HEK293 (cell line): Measurements from ENCODE around the gene SYT2.

Source experiments
- GFI1B ChIP-seq: fragments of 450-650 bp; formaldehyde crosslinking; IDR thresholded peaks from 2 replicates; pipeline ENCODE4 v1.5.1; 2016; ENCODE audit warnings: missing biosample characterization, missing genetic modification characterization
- GLI4 ChIP-seq: fragments of 450-650 bp; formaldehyde crosslinking; IDR thresholded peaks from 2 replicates; pipeline ENCODE4 v1.5.1; 2016; ENCODE audit warnings: missing biosample characterization, missing genetic modification characterization
- GLIS2 ChIP-seq: fragments of 450-650 bp; formaldehyde crosslinking; IDR thresholded peaks from 2 replicates; pipeline ENCODE4 v1.5.1; 2016; ENCODE audit warnings: missing biosample characterization, missing genetic modification characterization
- MEIS1 ChIP-seq: sonication (generic); formaldehyde crosslinking; IDR thresholded peaks from 2 replicates; pipeline ENCODE4 v1.8.1; 2022; ENCODE audit warnings: missing genetic modification reagents, mild to moderate bottlenecking, borderline replicate concordance
- SCRT1 ChIP-seq: fragments of 450-650 bp; formaldehyde crosslinking; IDR thresholded peaks from 2 replicates; pipeline ENCODE4 v1.5.1; 2016; ENCODE audit warnings: missing biosample characterization, missing genetic modification characterization, borderline replicate concordance
- ZBTB17 ChIP-seq: fragments of 450-650 bp; formaldehyde crosslinking; IDR thresholded peaks from 2 replicates; pipeline ENCODE4 v1.5.1; 2016; ENCODE audit warnings: missing biosample characterization, missing genetic modification characterization
- ZFP41 ChIP-seq: fragments of 450-650 bp; formaldehyde crosslinking; IDR thresholded peaks from 2 replicates; pipeline ENCODE4 v1.5.1; 2016; ENCODE audit warnings: missing biosample characterization, missing genetic modification characterization, borderline replicate concordance
- ZNF138 ChIP-seq: fragments of 450-650 bp; formaldehyde crosslinking; IDR thresholded peaks from 2 replicates; pipeline ENCODE4 v1.5.1; 2016; ENCODE audit warnings: missing biosample characterization, missing genetic modification characterization, borderline replicate concordance
- ZNF140 ChIP-seq: fragments of 450-650 bp; formaldehyde crosslinking; IDR thresholded peaks from 2 replicates; pipeline ENCODE4 v1.5.1; 2016; ENCODE audit warnings: missing biosample characterization, missing genetic modification characterization
- ZNF175 ChIP-seq: fragments of 450-650 bp; formaldehyde crosslinking; IDR thresholded peaks from 2 replicates; pipeline ENCODE4 v1.5.1; 2016; ENCODE audit warnings: missing biosample characterization, missing genetic modification characterization
- ZNF214 ChIP-seq: fragments of 450-650 bp; formaldehyde crosslinking; IDR thresholded peaks from 2 replicates; pipeline ENCODE4 v1.5.1; 2017; ENCODE audit warnings: missing biosample characterization, mild to moderate bottlenecking, missing genetic modification characterization, borderline replicate concordance
- ZNF24 ChIP-seq: fragments of 450-650 bp; formaldehyde crosslinking; IDR thresholded peaks from 2 replicates; pipeline ENCODE4 v1.5.1; 2016; ENCODE audit warnings: missing biosample characterization, missing genetic modification characterization
- ZNF292 ChIP-seq: fragments of 450-650 bp; formaldehyde crosslinking; IDR thresholded peaks from 2 replicates; pipeline ENCODE4 v1.5.1; 2016; ENCODE audit warnings: low read depth, missing biosample characterization, missing genetic modification characterization, borderline replicate concordance
- ZNF311 ChIP-seq: fragments of 450-650 bp; formaldehyde crosslinking; IDR thresholded peaks from 2 replicates; pipeline ENCODE4 v1.5.1; 2017; ENCODE audit warnings: missing biosample characterization, missing genetic modification characterization, borderline replicate concordance
- ZNF391 ChIP-seq: fragments of 450-650 bp; formaldehyde crosslinking; IDR thresholded peaks from 2 replicates; pipeline ENCODE4 v1.5.1; 2016; ENCODE audit warnings: low read depth, missing biosample characterization, missing genetic modification characterization, borderline replicate concordance
- ZNF404 ChIP-seq: fragments of 450-650 bp; formaldehyde crosslinking; IDR thresholded peaks from 2 replicates; pipeline ENCODE4 v1.5.1; 2017; ENCODE audit warnings: missing biosample characterization, missing genetic modification characterization
- ZNF48 ChIP-seq: fragments of 450-650 bp; formaldehyde crosslinking; IDR thresholded peaks from 2 replicates; pipeline ENCODE4 v1.5.1; 2016; ENCODE audit warnings: missing biosample characterization, missing genetic modification characterization
- ZNF514 ChIP-seq: fragments of 450-650 bp; formaldehyde crosslinking; IDR thresholded peaks from 2 replicates; pipeline ENCODE4 v1.5.1; 2016; ENCODE audit warnings: missing biosample characterization, missing genetic modification characterization
- ZNF544 ChIP-seq: fragments of 450-650 bp; formaldehyde crosslinking; IDR thresholded peaks from 2 replicates; pipeline ENCODE4 v1.5.0; 2017; ENCODE audit warnings: missing biosample characterization, missing genetic modification characterization
- ZNF548 ChIP-seq: fragments of 450-650 bp; formaldehyde crosslinking; IDR thresholded peaks from 2 replicates; pipeline ENCODE4 v1.5.1; 2016; ENCODE audit warnings: missing biosample characterization, missing genetic modification characterization
- ZNF549 ChIP-seq: fragments of 450-650 bp; IDR thresholded peaks from 2 replicates; pipeline ENCODE4 v1.5.1; 2018; ENCODE audit warnings: missing biosample characterization, missing genetic modification characterization, mild to moderate bottlenecking, inconsistent platforms, moderate library complexity
- ZNF596 ChIP-seq: fragments of 450-650 bp; IDR thresholded peaks from 2 replicates; pipeline ENCODE4 v1.5.0; 2018; ENCODE audit warnings: missing biosample characterization, mild to moderate bottlenecking, missing genetic modification characterization, moderate library complexity
- ZNF777 ChIP-seq: fragments of 450-650 bp; formaldehyde crosslinking; IDR thresholded peaks from 2 replicates; pipeline ENCODE4 v1.5.1; 2017; ENCODE audit warnings: missing biosample characterization, missing genetic modification characterization, borderline replicate concordance
- TF ChIP-seq, protein P1 (sequence below): fragments of 450-650 bp; formaldehyde crosslinking; IDR thresholded peaks from 2 replicates; pipeline ENCODE4 v1.5.1; 2017; ENCODE audit warnings: missing biosample characterization, mild to moderate bottlenecking, missing genetic modification characterization, moderate library complexity
- TF ChIP-seq, protein P2 (sequence below): fragments of 450-650 bp; formaldehyde crosslinking; IDR thresholded peaks from 2 replicates; pipeline ENCODE4 v1.5.1; 2016; ENCODE audit warnings: missing biosample characterization, missing genetic modification characterization, low read depth
- TF ChIP-seq, protein P3 (sequence below): fragments of 450-650 bp; formaldehyde crosslinking; IDR thresholded peaks from 2 replicates; pipeline ENCODE4 v1.5.0; 2017; ENCODE audit warnings: missing biosample characterization, missing genetic modification characterization, borderline replicate concordance
- TF ChIP-seq, protein P4 (sequence below): fragments of 450-650 bp; IDR thresholded peaks from 2 replicates; pipeline ENCODE4 v1.5.1; 2018; ENCODE audit warnings: missing biosample characterization, mild to moderate bottlenecking, missing genetic modification characterization
- TF ChIP-seq, protein P5 (sequence below): fragments of 450-650 bp; formaldehyde crosslinking; IDR thresholded peaks from 2 replicates; pipeline ENCODE4; 2016; ENCODE audit warnings: missing biosample characterization, missing genetic modification characterization
- TF ChIP-seq, protein P6 (sequence below): fragments of 450-650 bp; formaldehyde crosslinking; IDR thresholded peaks from 2 replicates; pipeline ENCODE4 v1.5.1; 2017; ENCODE audit warnings: missing biosample characterization, missing genetic modification characterization
- TF ChIP-seq, protein P7 (sequence below): sonication (generic); formaldehyde crosslinking; IDR thresholded peaks from 2 replicates; pipeline ENCODE4 v1.8.1; 2022; ENCODE audit warnings: mild to moderate bottlenecking, moderate library complexity, missing genetic modification reagents

SYT2 gene

DNA sequence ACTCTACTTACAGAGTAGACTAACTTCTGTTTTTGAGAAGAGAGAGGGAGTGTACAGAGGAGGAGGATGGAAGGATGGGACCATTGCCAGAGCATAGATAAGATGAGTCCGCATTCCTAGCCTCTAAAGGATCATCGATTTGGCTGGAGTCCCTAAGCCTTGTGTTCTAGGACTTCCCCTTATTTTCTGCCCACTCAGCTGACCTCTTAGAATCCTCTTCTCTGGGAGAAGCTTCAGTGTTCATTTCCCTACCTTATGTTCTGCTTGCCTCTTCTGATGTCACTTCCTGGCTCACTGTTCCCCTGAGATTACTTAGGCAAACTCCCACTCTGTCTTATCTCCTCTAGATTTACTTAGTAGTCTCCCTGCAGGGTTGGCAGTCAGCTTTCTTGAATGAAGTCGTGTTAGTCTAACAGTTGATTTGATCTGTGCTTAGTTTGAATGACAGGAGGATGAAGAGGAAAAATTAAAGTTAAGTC lies 156.7 kb downstream of the SYT2 start (continued):
- TF ChIP-seq GFI1B (tag by site-specific recombination) (no peak), ZNF175 (tag by site-specific recombination) (no peak), ZNF292 (tag by site-specific recombination) (no peak), ZNF48 (tag by site-specific recombination) (no peak), ZNF311 (tag by site-specific recombination) (no peak), GLI4 (tag by site-specific recombination) (no peak), MEIS1 (CRISPR knock-in tag) (no peak), ZNF549 (no peak), ZNF777 (no peak), ZFP41 (tag by site-specific recombination) (no peak), ZNF548 (no peak), SCRT1 (tag by site-specific recombination) (0 out of 2 replicates have a peak, but pooled peaks have one; percentile 13), ZNF138 (tag by site-specific recombination) (no peak), ZNF544 (tag by site-specific recombination) (no peak), ZNF596 (tag by site-specific recombination) (no peak), ZNF391 (tag by site-specific recombination) (no peak), ZNF214 (tag by site-specific recombination) (no peak), GLIS2 (tag by site-specific recombination) (no peak), ZNF24 (tag by site-specific recombination) (peak; percentile 61; the same call in 1 of the 2 replicates), ZBTB17 (tag by site-specific recombination) (peak; percentile 82), ZNF140 (tag by site-specific recombination) (no peak), ZNF514 (tag by site-specific recombination) (no peak), ZNF404 (no peak)
- TF ChIP-seq, protein P1, sequence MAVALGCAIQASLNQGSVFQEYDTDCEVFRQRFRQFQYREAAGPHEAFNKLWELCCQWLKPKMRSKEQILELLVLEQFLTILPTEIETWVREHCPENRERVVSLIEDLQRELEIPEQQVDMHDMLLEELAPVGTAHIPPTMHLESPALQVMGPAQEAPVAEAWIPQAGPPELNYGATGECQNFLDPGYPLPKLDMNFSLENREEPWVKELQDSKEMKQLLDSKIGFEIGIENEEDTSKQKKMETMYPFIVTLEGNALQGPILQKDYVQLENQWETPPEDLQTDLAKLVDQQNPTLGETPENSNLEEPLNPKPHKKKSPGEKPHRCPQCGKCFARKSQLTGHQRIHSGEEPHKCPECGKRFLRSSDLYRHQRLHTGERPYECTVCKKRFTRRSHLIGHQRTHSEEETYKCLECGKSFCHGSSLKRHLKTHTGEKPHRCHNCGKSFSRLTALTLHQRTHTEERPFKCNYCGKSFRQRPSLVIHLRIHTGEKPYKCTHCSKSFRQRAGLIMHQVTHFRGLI (tag by site-specific recombination), result no peak
- TF ChIP-seq, protein P2, sequence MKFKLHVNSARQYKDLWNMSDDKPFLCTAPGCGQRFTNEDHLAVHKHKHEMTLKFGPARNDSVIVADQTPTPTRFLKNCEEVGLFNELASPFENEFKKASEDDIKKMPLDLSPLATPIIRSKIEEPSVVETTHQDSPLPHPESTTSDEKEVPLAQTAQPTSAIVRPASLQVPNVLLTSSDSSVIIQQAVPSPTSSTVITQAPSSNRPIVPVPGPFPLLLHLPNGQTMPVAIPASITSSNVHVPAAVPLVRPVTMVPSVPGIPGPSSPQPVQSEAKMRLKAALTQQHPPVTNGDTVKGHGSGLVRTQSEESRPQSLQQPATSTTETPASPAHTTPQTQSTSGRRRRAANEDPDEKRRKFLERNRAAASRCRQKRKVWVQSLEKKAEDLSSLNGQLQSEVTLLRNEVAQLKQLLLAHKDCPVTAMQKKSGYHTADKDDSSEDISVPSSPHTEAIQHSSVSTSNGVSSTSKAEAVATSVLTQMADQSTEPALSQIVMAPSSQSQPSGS, result peak; percentile 67
- TF ChIP-seq, protein P3, sequence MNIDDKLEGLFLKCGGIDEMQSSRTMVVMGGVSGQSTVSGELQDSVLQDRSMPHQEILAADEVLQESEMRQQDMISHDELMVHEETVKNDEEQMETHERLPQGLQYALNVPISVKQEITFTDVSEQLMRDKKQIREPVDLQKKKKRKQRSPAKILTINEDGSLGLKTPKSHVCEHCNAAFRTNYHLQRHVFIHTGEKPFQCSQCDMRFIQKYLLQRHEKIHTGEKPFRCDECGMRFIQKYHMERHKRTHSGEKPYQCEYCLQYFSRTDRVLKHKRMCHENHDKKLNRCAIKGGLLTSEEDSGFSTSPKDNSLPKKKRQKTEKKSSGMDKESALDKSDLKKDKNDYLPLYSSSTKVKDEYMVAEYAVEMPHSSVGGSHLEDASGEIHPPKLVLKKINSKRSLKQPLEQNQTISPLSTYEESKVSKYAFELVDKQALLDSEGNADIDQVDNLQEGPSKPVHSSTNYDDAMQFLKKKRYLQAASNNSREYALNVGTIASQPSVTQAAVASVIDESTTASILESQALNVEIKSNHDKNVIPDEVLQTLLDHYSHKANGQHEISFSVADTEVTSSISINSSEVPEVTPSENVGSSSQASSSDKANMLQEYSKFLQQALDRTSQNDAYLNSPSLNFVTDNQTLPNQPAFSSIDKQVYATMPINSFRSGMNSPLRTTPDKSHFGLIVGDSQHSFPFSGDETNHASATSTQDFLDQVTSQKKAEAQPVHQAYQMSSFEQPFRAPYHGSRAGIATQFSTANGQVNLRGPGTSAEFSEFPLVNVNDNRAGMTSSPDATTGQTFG (tag by site-specific recombination), result no peak
- TF ChIP-seq, protein P4, sequence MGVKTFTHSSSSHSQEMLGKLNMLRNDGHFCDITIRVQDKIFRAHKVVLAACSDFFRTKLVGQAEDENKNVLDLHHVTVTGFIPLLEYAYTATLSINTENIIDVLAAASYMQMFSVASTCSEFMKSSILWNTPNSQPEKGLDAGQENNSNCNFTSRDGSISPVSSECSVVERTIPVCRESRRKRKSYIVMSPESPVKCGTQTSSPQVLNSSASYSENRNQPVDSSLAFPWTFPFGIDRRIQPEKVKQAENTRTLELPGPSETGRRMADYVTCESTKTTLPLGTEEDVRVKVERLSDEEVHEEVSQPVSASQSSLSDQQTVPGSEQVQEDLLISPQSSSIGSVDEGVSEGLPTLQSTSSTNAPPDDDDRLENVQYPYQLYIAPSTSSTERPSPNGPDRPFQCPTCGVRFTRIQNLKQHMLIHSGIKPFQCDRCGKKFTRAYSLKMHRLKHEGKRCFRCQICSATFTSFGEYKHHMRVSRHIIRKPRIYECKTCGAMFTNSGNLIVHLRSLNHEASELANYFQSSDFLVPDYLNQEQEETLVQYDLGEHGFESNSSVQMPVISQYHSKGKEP (tag by site-specific recombination), result no peak
- TF ChIP-seq, protein P5, sequence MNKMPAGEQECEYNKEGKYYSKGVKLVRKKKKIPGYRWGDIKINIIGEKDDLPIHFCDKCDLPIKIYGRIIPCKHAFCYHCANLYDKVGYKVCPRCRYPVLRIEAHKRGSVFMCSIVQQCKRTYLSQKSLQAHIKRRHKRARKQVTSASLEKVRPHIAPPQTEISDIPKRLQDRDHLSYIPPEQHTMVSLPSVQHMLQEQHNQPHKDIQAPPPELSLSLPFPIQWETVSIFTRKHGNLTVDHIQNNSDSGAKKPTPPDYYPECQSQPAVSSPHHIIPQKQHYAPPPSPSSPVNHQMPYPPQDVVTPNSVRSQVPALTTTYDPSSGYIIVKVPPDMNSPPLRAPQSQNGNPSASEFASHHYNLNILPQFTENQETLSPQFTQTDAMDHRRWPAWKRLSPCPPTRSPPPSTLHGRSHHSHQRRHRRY (tag by site-specific recombination), result no peak
- TF ChIP-seq, protein P6, sequence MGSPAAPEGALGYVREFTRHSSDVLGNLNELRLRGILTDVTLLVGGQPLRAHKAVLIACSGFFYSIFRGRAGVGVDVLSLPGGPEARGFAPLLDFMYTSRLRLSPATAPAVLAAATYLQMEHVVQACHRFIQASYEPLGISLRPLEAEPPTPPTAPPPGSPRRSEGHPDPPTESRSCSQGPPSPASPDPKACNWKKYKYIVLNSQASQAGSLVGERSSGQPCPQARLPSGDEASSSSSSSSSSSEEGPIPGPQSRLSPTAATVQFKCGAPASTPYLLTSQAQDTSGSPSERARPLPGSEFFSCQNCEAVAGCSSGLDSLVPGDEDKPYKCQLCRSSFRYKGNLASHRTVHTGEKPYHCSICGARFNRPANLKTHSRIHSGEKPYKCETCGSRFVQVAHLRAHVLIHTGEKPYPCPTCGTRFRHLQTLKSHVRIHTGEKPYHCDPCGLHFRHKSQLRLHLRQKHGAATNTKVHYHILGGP (tag by site-specific recombination), result no peak
- TF ChIP-seq, protein P7, sequence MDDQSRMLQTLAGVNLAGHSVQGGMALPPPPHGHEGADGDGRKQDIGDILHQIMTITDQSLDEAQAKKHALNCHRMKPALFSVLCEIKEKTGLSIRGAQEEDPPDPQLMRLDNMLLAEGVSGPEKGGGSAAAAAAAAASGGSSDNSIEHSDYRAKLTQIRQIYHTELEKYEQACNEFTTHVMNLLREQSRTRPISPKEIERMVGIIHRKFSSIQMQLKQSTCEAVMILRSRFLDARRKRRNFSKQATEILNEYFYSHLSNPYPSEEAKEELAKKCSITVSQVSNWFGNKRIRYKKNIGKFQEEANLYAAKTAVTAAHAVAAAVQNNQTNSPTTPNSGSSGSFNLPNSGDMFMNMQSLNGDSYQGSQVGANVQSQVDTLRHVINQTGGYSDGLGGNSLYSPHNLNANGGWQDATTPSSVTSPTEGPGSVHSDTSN, result no peak
